ENCODE data around the gene CIT.

CIT gene

DNA sequence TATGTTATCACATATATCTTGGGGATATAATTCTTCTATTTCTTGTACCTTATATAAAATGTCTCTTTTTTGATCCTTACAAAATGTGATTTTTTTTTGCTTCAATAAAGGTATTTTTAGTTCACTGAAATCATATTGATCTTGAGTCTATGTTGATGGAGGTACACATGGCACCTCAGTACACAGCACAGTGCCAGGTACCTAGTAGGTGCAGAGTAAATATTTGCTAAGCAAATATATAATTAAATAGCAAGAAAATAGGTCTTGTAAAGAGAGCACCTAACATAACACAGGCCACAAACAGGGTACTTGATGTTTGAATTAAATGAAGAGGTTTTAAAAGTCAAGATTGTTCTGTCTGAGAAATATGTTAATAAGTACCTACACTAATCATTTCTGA, 69.7 kb downstream of the CIT start:
- H3K9me3 ChIP-seq (ENCODE audit: control insufficient read depth, low read length), result no peaks in the 10 kb centered on the region
- H3K27ac ChIP-seq (ENCODE audit: insufficient read depth, low read depth, low read length, poor library complexity, severe bottlenecking), result no peak overlapping the region
- H3K36me3 ChIP-seq (ENCODE audit: control insufficient read depth, insufficient read depth, low read length), result peaks cover 14% of the 10 kb centered on the region
- H3K4me1 ChIP-seq (ENCODE audit: control insufficient read depth, insufficient read depth, low read length), result peaks cover 16% of the 10 kb centered on the region
- no peaks in the 10 kb centered on the region for H3K27me3 ChIP-seq (ENCODE audit: control insufficient read depth, insufficient read depth, low read length, poor library complexity, severe bottlenecking)
- no peak overlapping the region for H3K4me3 ChIP-seq (ENCODE audit: insufficient read depth, low read depth, low read length)

DNA sequence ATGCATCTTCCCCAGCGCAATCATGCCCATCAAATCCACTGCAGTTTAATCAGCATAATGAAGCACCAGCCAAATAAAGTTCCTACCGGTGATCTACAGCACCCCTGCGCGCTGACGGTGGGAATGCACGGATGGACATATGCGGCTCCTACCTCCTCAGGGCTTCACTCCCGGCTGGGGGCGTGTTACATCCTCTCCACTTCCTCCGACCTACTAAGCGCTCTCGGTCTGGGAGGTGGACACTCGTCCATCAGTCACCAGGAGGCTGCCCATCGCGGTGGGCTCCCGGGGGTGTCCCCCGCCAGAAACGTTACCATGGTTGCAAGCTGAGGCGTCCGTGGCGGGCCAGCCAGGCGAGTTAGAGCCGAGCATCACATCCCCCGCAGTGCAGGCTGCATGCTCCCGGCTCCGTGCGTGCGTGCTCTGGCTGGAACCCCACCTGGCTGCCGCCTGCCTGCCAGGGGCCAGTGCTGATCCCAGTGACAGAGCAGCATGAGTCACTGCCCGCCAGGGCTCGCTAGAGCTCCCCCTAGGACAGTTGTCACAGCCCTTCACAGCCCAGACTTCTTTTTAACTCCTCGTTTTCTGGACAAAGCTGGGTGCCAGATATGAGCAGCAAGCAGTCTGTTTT, 73.0 kb downstream of the CIT start:
- no peak overlapping the region for H3K27ac ChIP-seq (ENCODE audit: insufficient read depth, low read depth, low read length, poor library complexity, severe bottlenecking)
- no peaks in the 10 kb centered on the region for H3K9me3 ChIP-seq (ENCODE audit: control insufficient read depth, low read length)
- H3K27me3 ChIP-seq (ENCODE audit: control insufficient read depth, insufficient read depth, low read length, poor library complexity, severe bottlenecking), result no peaks in the 10 kb centered on the region
- 6 to 8% methylated on average over 32 of the region's 32 CpGs for WGBS, 2 experiments
- H3K36me3 ChIP-seq (ENCODE audit: control insufficient read depth, insufficient read depth, low read length), result peaks cover 3% of the 10 kb centered on the region
- H3K4me3 ChIP-seq (ENCODE audit: insufficient read depth, low read depth, low read length), result peak overlapping the region; percentile 13
- peaks cover 16% of the 10 kb centered on the region for H3K4me1 ChIP-seq (ENCODE audit: control insufficient read depth, insufficient read depth, low read length)

GRCh38 chr12:119803381-119803791, 73.7 kb downstream of the CIT start:
- Histone ChIP-seq H3K27ac (ENCODE audit: insufficient read depth, low read depth, low read length, poor library complexity, severe bottlenecking) (peak overlapping the region; percentile 56), H3K36me3 (ENCODE audit: control insufficient read depth, insufficient read depth, low read length) (peaks cover 3% of the 10 kb centered on the region), H3K27me3 (ENCODE audit: control insufficient read depth, insufficient read depth, low read length, poor library complexity, severe bottlenecking) (no peaks in the 10 kb centered on the region), H3K4me1 (ENCODE audit: control insufficient read depth, insufficient read depth, low read length) (peaks cover 16% of the 10 kb centered on the region), H3K9me3 (ENCODE audit: control insufficient read depth, low read length) (no peaks in the 10 kb centered on the region), H3K4me3 (ENCODE audit: insufficient read depth, low read depth, low read length) (peak overlapping the region; percentile 13)
- WGBS, 2 experiments, result 1 to 2% methylated on average over 16 of the region's 16 CpGs

GRCh38 chr12:119802472-119802871, 74.6 kb downstream of the CIT start:
- no peaks in the 10 kb centered on the region for H3K27me3 ChIP-seq (ENCODE audit: control insufficient read depth, insufficient read depth, low read length, poor library complexity, severe bottlenecking)
- no peak overlapping the region for H3K27ac ChIP-seq (ENCODE audit: insufficient read depth, low read depth, low read length, poor library complexity, severe bottlenecking)
- 65 to 70% methylated on average over 4 of the region's 4 CpGs for WGBS, 2 experiments
- H3K4me1 ChIP-seq (ENCODE audit: control insufficient read depth, insufficient read depth, low read length), result peaks cover 16% of the 10 kb centered on the region
- H3K36me3 ChIP-seq (ENCODE audit: control insufficient read depth, insufficient read depth, low read length), result peaks cover 2% of the 10 kb centered on the region
- H3K4me3 ChIP-seq (ENCODE audit: insufficient read depth, low read depth, low read length), result no peak overlapping the region
- no peaks in the 10 kb centered on the region for H3K9me3 ChIP-seq (ENCODE audit: control insufficient read depth, low read length)

GRCh38 chr12:119797090-119797489, 80.0 kb downstream of the CIT start:
- WGBS, 2 experiments, result 95 to 98% methylated on average over 4 of the region's 4 CpGs
- no peaks in the 10 kb centered on the region for H3K9me3 ChIP-seq (ENCODE audit: control insufficient read depth, low read length)
- no peaks in the 10 kb centered on the region for H3K36me3 ChIP-seq (ENCODE audit: control insufficient read depth, insufficient read depth, low read length)
- no peaks in the 10 kb centered on the region for H3K27me3 ChIP-seq (ENCODE audit: control insufficient read depth, insufficient read depth, low read length, poor library complexity, severe bottlenecking)
- H3K27ac ChIP-seq (ENCODE audit: insufficient read depth, low read depth, low read length, poor library complexity, severe bottlenecking), result no peak overlapping the region
- H3K4me3 ChIP-seq (ENCODE audit: insufficient read depth, low read depth, low read length), result no peak overlapping the region
- H3K4me1 ChIP-seq (ENCODE audit: control insufficient read depth, insufficient read depth, low read length), result no peaks in the 10 kb centered on the region

- H3K9me3 ChIP-seq (ENCODE audit: control insufficient read depth, low read length), result no peaks in the 10 kb centered on the region
- no peak overlapping the region for H3K27ac ChIP-seq (ENCODE audit: insufficient read depth, low read depth, low read length, poor library complexity, severe bottlenecking)
- no peak overlapping the region for H3K4me3 ChIP-seq (ENCODE audit: insufficient read depth, low read depth, low read length)
- no peaks in the 10 kb centered on the region for H3K27me3 ChIP-seq (ENCODE audit: control insufficient read depth, insufficient read depth, low read length, poor library complexity, severe bottlenecking)
- no peaks in the 10 kb centered on the region for H3K4me1 ChIP-seq (ENCODE audit: control insufficient read depth, insufficient read depth, low read length)
- 94 to 96% methylated on average over 4 of the region's 4 CpGs for WGBS, 2 experiments
- no peaks in the 10 kb centered on the region for H3K36me3 ChIP-seq (ENCODE audit: control insufficient read depth, insufficient read depth, low read length)
Measured at GRCh38 chr12:119796292-119796691, 80.8 kb downstream of the CIT start.

- no peaks in the 10 kb centered on the region for H3K36me3 ChIP-seq (ENCODE audit: control insufficient read depth, insufficient read depth, low read length)
- H3K4me1 ChIP-seq (ENCODE audit: control insufficient read depth, insufficient read depth, low read length), result no peaks in the 10 kb centered on the region
- no peaks in the 10 kb centered on the region for H3K9me3 ChIP-seq (ENCODE audit: control insufficient read depth, low read length)
- no peak overlapping the region for H3K4me3 ChIP-seq (ENCODE audit: insufficient read depth, low read depth, low read length)
- WGBS, 2 experiments, result 91 to 92% methylated on average over 9 of the region's 9 CpGs
- H3K27ac ChIP-seq (ENCODE audit: insufficient read depth, low read depth, low read length, poor library complexity, severe bottlenecking), result no peak overlapping the region
- no peaks in the 10 kb centered on the region for H3K27me3 ChIP-seq (ENCODE audit: control insufficient read depth, insufficient read depth, low read length, poor library complexity, severe bottlenecking)
Measured at GRCh38 chr12:119791453-119791852, 85.7 kb downstream of the CIT start.

DNA sequence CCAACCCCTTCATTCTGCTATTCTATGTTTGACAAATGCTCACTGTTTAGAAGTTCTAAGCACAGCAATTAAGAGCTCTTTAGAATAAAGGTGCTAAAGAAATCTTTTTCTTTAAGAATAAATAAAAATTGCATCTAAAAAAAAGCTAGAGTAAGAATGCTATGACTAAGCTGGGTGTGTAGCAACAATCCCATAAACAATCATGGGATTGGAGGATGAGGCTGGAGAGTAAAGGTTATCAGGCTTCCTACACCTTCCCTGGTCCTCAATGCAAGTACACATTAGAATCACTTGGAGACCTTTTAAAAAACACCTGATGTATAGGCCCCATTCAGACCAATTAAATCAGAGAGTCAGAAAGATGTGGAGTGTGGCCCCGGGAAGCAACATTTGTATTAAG, 88.3 kb downstream of the CIT start:
- no peaks in the 10 kb centered on the region for H3K4me1 ChIP-seq (ENCODE audit: control insufficient read depth, insufficient read depth, low read length)
- no peaks in the 10 kb centered on the region for H3K27me3 ChIP-seq (ENCODE audit: control insufficient read depth, insufficient read depth, low read length, poor library complexity, severe bottlenecking)
- H3K36me3 ChIP-seq (ENCODE audit: control insufficient read depth, insufficient read depth, low read length), result peaks cover 21% of the 10 kb centered on the region
- no peak overlapping the region for H3K4me3 ChIP-seq (ENCODE audit: insufficient read depth, low read depth, low read length)
- H3K9me3 ChIP-seq (ENCODE audit: control insufficient read depth, low read length), result no peaks in the 10 kb centered on the region
- WGBS, 2 experiments, result 94 to 97% methylated on average over 1 of the region's 1 CpG
- no peak overlapping the region for H3K27ac ChIP-seq (ENCODE audit: insufficient read depth, low read depth, low read length, poor library complexity, severe bottlenecking)

DNA sequence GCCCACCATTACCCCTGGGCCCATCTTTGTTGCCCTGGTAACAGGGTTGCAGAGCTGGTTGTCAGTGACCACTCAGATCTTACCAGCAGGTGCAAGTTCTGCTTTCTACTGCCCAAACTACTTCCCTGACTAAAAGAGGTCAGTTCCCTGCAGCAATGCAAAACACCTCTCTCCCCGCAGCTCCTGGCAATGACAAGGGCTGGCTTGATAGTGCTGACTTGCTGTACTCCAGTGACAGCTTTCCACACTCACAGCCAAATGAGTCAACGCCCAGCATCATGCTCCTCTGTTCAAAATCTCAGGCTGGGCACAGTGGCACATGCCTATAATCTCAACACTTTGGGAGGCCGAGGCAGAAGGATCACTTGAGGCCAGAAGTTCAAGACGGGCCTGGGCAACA, 90.6 kb downstream of the CIT start:
- 86 to 92% methylated on average over 3 to 4 of the region's 4 CpGs for WGBS, 2 experiments
- H3K4me3 ChIP-seq (ENCODE audit: insufficient read depth, low read depth, low read length), result no peak overlapping the region

DNA sequence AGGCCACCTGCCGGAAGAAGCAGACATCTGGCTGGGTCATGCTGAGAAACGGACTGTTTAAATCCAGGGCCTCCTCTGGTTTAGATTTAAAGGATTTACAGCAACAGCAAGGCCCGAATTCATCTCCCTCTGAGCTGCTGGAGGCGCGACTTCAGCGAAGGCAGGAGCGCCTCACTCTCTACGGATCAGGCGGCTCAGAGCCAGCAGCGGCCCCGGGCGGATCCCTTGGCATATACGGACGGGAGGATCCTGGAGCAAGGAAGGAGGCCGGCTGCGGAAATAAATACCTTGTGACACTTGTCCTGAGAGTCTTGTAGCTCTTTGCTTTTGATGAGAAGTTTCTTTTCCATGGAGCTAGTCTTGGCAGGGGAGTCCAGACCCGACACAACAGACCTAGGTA, 92.4 kb downstream of the CIT start:
- Histone ChIP-seq H3K9me3 (ENCODE audit: control insufficient read depth, low read length) (no peaks in the 10 kb centered on the region), H3K4me3 (ENCODE audit: insufficient read depth, low read depth, low read length) (no peak overlapping the region), H3K27ac (ENCODE audit: insufficient read depth, low read depth, low read length, poor library complexity, severe bottlenecking) (no peak overlapping the region), H3K27me3 (ENCODE audit: control insufficient read depth, insufficient read depth, low read length, poor library complexity, severe bottlenecking) (no peaks in the 10 kb centered on the region), H3K36me3 (ENCODE audit: control insufficient read depth, insufficient read depth, low read length) (peaks cover 42% of the 10 kb centered on the region), H3K4me1 (ENCODE audit: control insufficient read depth, insufficient read depth, low read length) (no peaks in the 10 kb centered on the region)
- WGBS, 2 experiments, result 96% methylated on average over 17 of the region's 17 CpGs

More for the DNA sequence above, 90.6 kb downstream of the CIT start:
- no peaks in the 10 kb centered on the region for H3K9me3 ChIP-seq (ENCODE audit: control insufficient read depth, low read length)
- H3K4me1 ChIP-seq (ENCODE audit: control insufficient read depth, insufficient read depth, low read length), result no peaks in the 10 kb centered on the region
- H3K27me3 ChIP-seq (ENCODE audit: control insufficient read depth, insufficient read depth, low read length, poor library complexity, severe bottlenecking), result no peaks in the 10 kb centered on the region
- peaks cover 38% of the 10 kb centered on the region for H3K36me3 ChIP-seq (ENCODE audit: control insufficient read depth, insufficient read depth, low read length)
- H3K27ac ChIP-seq (ENCODE audit: insufficient read depth, low read depth, low read length, poor library complexity, severe bottlenecking), result no peak overlapping the region

GRCh38 chr12:119783787-119784186, 93.3 kb downstream of the CIT start:
- Histone ChIP-seq H3K27me3 (ENCODE audit: control insufficient read depth, insufficient read depth, low read length, poor library complexity, severe bottlenecking) (no peaks in the 10 kb centered on the region), H3K4me1 (ENCODE audit: control insufficient read depth, insufficient read depth, low read length) (no peaks in the 10 kb centered on the region), H3K9me3 (ENCODE audit: control insufficient read depth, low read length) (no peaks in the 10 kb centered on the region), H3K36me3 (ENCODE audit: control insufficient read depth, insufficient read depth, low read length) (peaks cover 42% of the 10 kb centered on the region), H3K27ac (ENCODE audit: insufficient read depth, low read depth, low read length, poor library complexity, severe bottlenecking) (no peak overlapping the region), H3K4me3 (ENCODE audit: insufficient read depth, low read depth, low read length) (no peak overlapping the region)
- 96 to 98% methylated on average over 6 of the region's 6 CpGs for WGBS, 2 experiments

Measured in ectodermal cell (in vitro differentiated cells).